ENCODE results near the gene RIF1.
"Not testable (repeated sequence)": the region's sequence is repeated elsewhere in the genome, so short reads cannot be mapped to it uniquely, and the experiment has no call there.

GRCh38 chr2:151421681-151422080 lies 12.0 kb downstream of the RIF1 start:
- not testable (repeated sequence) for TF ChIP-seq POLR2A, CTCF (IDR thresholded peaks at IDR 0.05)
